D721Med (cell line): ENCODE measurements around the gene TLL1.

ENCODE experiments used
- DNase-seq: peaks from one replicate; pipeline ENCODE4 v3.0.0; 2011; ENCODE audit warnings: low spot score; ENCODE audit not compliant: insufficient read length
- FAIRE-seq: peaks from 2 replicates; lab custom pipeline; 2011; peaks lifted over from hg19 to GRCh38; lab: Jason Lieb, UNC
- TF ChIP-seq, protein P1 (sequence below): IDR thresholded peaks from 2 replicates; pipeline ENCODE4 v1.5.1; 2012; ENCODE audit warnings: mild to moderate bottlenecking, control low read depth; ENCODE audit not compliant: insufficient read depth; ENCODE audit errors: missing control alignments

The TLL1 gene

DNA sequence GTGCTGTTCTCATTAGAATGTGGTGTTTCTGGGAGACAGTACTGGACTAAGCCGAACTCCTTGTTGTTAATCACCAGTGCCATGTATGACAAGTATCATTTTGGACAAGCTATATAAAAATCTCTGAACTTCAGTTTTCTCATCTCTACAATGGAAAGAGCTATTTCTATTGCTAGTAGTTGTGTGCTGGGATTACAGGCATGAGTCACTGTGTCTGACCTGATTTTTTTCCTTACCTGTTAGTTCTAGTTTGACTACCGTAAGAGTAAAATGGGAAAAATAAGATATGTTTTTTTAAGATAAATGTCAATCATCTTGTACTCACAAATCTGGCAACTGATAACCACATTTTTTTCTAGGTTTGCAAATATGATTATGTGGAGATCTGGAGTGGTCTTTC is 192.3 kb downstream of the TLL1 start:
- FAIRE-seq (no peak), DNase-seq (no peak)
- TF ChIP-seq, protein P1, sequence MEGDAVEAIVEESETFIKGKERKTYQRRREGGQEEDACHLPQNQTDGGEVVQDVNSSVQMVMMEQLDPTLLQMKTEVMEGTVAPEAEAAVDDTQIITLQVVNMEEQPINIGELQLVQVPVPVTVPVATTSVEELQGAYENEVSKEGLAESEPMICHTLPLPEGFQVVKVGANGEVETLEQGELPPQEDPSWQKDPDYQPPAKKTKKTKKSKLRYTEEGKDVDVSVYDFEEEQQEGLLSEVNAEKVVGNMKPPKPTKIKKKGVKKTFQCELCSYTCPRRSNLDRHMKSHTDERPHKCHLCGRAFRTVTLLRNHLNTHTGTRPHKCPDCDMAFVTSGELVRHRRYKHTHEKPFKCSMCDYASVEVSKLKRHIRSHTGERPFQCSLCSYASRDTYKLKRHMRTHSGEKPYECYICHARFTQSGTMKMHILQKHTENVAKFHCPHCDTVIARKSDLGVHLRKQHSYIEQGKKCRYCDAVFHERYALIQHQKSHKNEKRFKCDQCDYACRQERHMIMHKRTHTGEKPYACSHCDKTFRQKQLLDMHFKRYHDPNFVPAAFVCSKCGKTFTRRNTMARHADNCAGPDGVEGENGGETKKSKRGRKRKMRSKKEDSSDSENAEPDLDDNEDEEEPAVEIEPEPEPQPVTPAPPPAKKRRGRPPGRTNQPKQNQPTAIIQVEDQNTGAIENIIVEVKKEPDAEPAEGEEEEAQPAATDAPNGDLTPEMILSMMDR: no peak

DNA sequence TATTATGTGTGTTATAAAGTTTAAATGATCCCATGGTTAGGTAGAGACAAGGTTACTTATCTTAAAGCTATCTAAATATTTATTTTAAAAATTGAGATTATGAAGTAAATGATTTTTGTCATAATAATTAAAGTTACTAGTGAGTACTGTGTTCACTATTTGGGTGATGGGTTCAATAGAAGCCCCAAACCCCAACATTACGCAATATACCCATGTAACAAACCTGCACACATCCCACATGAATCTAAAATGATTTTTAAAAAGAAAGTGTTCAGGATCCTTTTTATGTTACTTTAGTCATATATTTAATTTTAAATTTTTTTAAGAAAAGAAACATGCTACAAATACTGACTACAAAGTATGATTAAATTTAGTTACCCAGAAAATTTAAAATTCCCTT is 193.9 kb downstream of the TLL1 start:
- DNase-seq (no peak), FAIRE-seq (no peak)
- TF ChIP-seq, protein P1: no peak

DNA sequence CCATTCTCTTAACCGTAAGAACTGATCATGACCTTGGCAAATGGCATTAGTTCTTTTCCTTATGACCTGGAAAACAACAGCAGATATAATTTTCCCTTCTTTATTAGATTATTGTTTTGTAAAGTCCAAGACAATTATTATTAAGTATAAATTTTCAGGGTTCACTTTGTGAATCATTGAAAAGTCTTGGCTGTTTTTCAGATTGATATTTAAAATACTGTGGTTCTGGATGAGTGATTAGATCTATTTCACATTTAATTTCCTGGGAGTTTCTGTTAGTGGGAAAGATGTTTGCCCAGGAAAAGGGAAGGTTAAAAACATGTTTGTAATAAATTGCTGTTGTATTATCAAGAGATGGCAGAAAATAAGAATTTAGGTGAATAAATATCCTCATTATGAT is 194.9 kb downstream of the TLL1 start:
- TF ChIP-seq, protein P1: no peak
- DNase-seq: no peak
- FAIRE-seq: no peak

DNA sequence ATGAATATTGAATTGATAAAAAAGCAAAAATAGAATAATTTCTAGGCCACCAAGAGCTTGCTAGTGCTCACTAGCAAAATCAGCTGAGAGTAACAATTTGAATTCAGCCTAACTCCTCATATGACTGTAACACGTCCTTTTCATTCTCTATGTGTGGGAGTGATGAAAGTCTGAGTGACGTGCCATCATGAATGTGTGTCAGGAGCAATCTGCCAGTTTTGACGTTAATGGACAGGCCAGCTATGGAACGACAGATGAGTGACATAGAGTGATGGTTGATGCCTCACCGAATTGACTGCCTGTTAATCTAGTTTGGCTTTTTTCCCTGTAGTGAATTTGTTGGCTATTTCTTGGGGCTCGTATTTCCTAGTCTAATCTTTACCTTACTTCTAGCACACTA is 200.7 kb downstream of the TLL1 start:
- FAIRE-seq (no peak), DNase-seq (no peak)
- TF ChIP-seq, protein P1: no peak

DNA sequence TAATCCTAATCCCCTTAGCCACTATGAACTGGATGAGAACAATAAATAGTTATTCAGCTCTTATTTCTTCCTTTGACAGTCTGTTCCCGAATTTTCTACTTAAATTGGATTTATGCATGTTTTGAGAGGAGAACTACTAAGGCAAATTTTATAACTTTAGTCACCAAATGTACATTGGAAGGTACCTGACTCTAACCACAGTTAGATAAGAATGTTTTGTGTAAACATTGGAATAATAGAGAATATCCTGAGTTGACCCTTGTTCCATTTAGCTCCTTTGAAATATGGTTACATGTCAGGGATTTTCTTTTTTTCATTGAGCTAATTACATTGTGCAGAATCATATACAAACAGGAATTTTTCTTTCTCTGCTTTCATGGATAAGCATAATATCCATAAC is 202.6 kb downstream of the TLL1 start:
- no peak for FAIRE-seq
- TF ChIP-seq, protein P1: no peak
- DNase-seq: no peak

DNA sequence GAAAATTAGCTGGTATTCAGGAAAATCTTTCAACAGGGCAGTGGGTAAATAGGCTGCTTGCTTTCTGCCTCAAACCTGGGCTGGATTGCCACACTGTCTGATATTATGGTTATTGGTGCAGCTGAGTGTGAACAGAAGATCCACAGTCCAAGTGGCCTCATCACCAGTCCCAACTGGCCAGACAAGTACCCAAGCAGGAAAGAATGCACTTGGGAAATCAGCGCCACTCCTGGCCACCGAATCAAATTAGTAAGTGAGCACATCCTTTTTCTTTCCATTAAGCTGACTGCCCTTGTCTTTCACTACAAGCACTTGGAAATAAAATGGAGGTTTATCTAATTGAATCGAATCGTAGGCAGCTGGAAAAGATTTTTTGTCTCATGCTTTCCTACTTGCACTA is 204.7 kb downstream of the TLL1 start:
- no peak for FAIRE-seq
- TF ChIP-seq, protein P1: no peak

DNA sequence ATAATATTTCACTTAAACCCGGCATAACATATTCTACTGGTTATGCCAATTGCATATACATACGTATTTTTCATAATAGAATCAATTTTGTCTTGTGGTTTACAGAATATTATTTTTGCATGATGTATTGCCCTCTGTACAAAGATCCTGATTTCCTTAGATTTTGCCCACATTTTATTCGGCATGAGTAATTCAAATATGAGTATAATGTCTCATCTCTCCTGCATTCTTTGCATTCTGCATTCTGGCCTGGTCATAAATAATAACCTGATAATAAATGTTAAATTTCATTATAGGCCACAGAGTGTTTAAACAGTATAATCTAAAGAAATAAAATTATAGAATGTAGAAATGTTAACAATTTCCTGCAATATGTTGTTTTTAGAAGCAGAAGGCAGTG is 205.3 kb downstream of the TLL1 start:
- DNase-seq (no peak), FAIRE-seq (no peak)
- TF ChIP-seq, protein P1: no peak

More for the DNA sequence above, 204.7 kb downstream of the TLL1 start:
- no peak for DNase-seq
